ENCODE data around the gene BIRC3. TPM values are rescaled to one million over a fixed set of nuclear protein-coding genes. Genes with fewer than 3 reads are reported as not detected.
A peak's percentile ranks its signal among the peaks of the same experiment; 100 is the strongest.

BIRC3 gene
- total RNA-seq, 1 donor from 2014 or later: 7.1 TPM

- Histone ChIP-seq H3K4me1 (no peaks in the 10 kb centered on the region), H3K27me3 (no peaks in the 10 kb centered on the region), H3K9me3 (no peaks in the 10 kb centered on the region), H3K36me3 (no peaks in the 10 kb centered on the region), H3K4me3 (peak overlapping the region in 1 of 2 donors; percentile 25), H3K27ac (no peak overlapping the region)
- TF ChIP-seq POLR2A (IDR thresholded peaks at IDR 0.05): no peak
- TF ChIP-seq, protein P1, sequence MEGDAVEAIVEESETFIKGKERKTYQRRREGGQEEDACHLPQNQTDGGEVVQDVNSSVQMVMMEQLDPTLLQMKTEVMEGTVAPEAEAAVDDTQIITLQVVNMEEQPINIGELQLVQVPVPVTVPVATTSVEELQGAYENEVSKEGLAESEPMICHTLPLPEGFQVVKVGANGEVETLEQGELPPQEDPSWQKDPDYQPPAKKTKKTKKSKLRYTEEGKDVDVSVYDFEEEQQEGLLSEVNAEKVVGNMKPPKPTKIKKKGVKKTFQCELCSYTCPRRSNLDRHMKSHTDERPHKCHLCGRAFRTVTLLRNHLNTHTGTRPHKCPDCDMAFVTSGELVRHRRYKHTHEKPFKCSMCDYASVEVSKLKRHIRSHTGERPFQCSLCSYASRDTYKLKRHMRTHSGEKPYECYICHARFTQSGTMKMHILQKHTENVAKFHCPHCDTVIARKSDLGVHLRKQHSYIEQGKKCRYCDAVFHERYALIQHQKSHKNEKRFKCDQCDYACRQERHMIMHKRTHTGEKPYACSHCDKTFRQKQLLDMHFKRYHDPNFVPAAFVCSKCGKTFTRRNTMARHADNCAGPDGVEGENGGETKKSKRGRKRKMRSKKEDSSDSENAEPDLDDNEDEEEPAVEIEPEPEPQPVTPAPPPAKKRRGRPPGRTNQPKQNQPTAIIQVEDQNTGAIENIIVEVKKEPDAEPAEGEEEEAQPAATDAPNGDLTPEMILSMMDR (IDR thresholded peaks at IDR 0.05): peak; percentile 28 to 76 (median 61)
- TF ChIP-seq POLR2AphosphoS5 (IDR thresholded peaks at IDR 0.05; ENCODE audit: insufficient read depth in 1 of 2, low read depth in 1 of 2): peak in 1 of 2 donors; percentile 25
- no peak for DNase-seq (ENCODE audit: extremely low spot score in 2 of 2)
- intact Hi-C loops (cut with DNase I): no loop called here
Observed at GRCh38 chr11:102287964-102288724, 29.1 kb upstream of the BIRC3 start.

DNA sequence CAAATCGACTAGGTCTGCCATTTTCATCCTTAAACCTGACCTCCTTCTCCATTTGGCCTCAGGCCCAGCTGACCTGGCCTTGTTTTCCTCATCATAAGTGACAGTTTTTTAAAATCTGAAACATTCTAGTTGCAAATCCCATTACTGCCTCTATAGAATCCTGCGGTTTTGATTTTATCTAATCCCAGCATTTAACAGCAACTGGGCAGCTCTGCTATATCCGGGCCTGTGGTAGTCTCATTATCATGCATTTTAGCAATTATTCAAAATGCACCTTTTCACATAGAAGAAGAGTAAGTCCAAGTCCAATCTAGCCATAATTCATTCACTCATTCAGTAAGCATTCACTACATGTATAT is 28.6 kb upstream of the BIRC3 start:
- Histone ChIP-seq H3K27ac (no peak overlapping the region), H3K4me3 (no peak overlapping the region), H3K36me3 (no peaks in the 10 kb centered on the region), H3K27me3 (no peaks in the 10 kb centered on the region), H3K4me1 (no peaks in the 10 kb centered on the region), H3K9me3 (no peaks in the 10 kb centered on the region)
- no peak for TF ChIP-seq POLR2A (IDR thresholded peaks at IDR 0.05)
- TF ChIP-seq, protein P1 (IDR thresholded peaks at IDR 0.05): no peak
- no peak for DNase-seq (ENCODE audit: extremely low spot score in 2 of 2)
- intact Hi-C loops (cut with DNase I): no loop called here

GRCh38 chr11:102289592-102289991 is 27.7 kb upstream of the BIRC3 start:
- TF ChIP-seq POLR2A (IDR thresholded peaks at IDR 0.05) (no peak), POLR2AphosphoS5 (IDR thresholded peaks at IDR 0.05; ENCODE audit: insufficient read depth in 1 of 2, low read depth in 1 of 2) (no peak)
- TF ChIP-seq, protein P1 (IDR thresholded peaks at IDR 0.05): no peak
- DNase-seq (ENCODE audit: extremely low spot score in 2 of 2): no peak
- Histone ChIP-seq H3K4me3 (no peak overlapping the region), H3K4me1 (no peaks in the 10 kb centered on the region), H3K36me3 (no peaks in the 10 kb centered on the region), H3K27me3 (no peaks in the 10 kb centered on the region), H3K27ac (no peak overlapping the region), H3K9me3 (no peaks in the 10 kb centered on the region)
- intact Hi-C loops (cut with DNase I): no loop called here

GRCh38 chr11:102291831-102292230 is 25.5 kb upstream of the BIRC3 start:
- TF ChIP-seq POLR2AphosphoS5 (IDR thresholded peaks at IDR 0.05; ENCODE audit: insufficient read depth in 1 of 2, low read depth in 1 of 2): no peak
- TF ChIP-seq, protein P1 (IDR thresholded peaks at IDR 0.05): no peak
- TF ChIP-seq POLR2A (IDR thresholded peaks at IDR 0.05): no peak
- Histone ChIP-seq H3K4me1 (no peaks in the 10 kb centered on the region), H3K9me3 (no peaks in the 10 kb centered on the region), H3K27ac (no peak overlapping the region), H3K4me3 (no peak overlapping the region), H3K36me3 (no peaks in the 10 kb centered on the region), H3K27me3 (no peaks in the 10 kb centered on the region)
- no peak for DNase-seq (ENCODE audit: extremely low spot score in 2 of 2)
- intact Hi-C loops (cut with DNase I): loop anchor here (10.0 kb wide), 1 partner anchor 53 kb away; the partner anchor contains the start of gene BIRC2

- no peak overlapping the region for H3K4me3 ChIP-seq
- no peaks in the 10 kb centered on the region for H3K36me3 ChIP-seq
- TF ChIP-seq, protein P1 (IDR thresholded peaks at IDR 0.05): no peak
- TF ChIP-seq POLR2A (IDR thresholded peaks at IDR 0.05) (no peak), POLR2AphosphoS5 (IDR thresholded peaks at IDR 0.05; ENCODE audit: insufficient read depth in 1 of 2, low read depth in 1 of 2) (no peak)
- no peaks in the 10 kb centered on the region for H3K9me3 ChIP-seq
- no peak for DNase-seq (ENCODE audit: extremely low spot score in 2 of 2)
- no peaks in the 10 kb centered on the region for H3K27me3 ChIP-seq
- intact Hi-C loops (cut with DNase I): loop anchor here (10.0 kb wide), 1 partner anchor 52 kb away; the partner anchor contains the start of gene BIRC2
- H3K27ac ChIP-seq: no peak overlapping the region
- no peaks in the 10 kb centered on the region for H3K4me1 ChIP-seq
Observed at GRCh38 chr11:102292933-102293332, 24.4 kb upstream of the BIRC3 start.

Measured in vagina (tissue), 2 donors.